IMR-90 (cell line): ENCODE data around the gene DYNC1H1. TPM values are rescaled to one million over a fixed set of nuclear protein-coding genes. Genes with fewer than 3 reads are reported as not detected.

Experiments used
- ATAC-seq: fragments of 200-7000 bp; cut with Tn5 transposase; 2 replicates; pipeline ENCODE4 v1.9.1; 2020; ENCODE audit warnings: low read depth, mild to moderate bottlenecking, moderate library complexity
- BruUV-seq: library from RNA; stranded (reverse); fragments of 400-500 nt; replicated peaks from 2 replicates; lab custom pipeline; 2021; lab: Mats Ljungman, UMichigan
- CTCF ChIA-PET: fragments of 300-600 bp; formaldehyde crosslinking; extraction: SDS; loops from one replicate; lab custom pipeline; 2021; ENCODE audit warnings: antibody characterized with exemption; lab: Yijun Ruan, JAX
- POLR2A ChIA-PET: fragments of 300-600 bp; sonication (Branson Sonifier 250); formaldehyde crosslinking; loops from one replicate; lab custom pipeline; 2022; ENCODE audit warnings: antibody characterized with exemption; ENCODE audit not compliant: unreplicated experiment; lab: Charles Lee
- DNase-seq: peaks from one replicate; pipeline ENCODE4 v3.0.0; 2013
- H2AFZ ChIP-seq: replicated peaks from 2 replicates; pipeline ENCODE3; 2013; ENCODE audit warnings: low read length, mild to moderate bottlenecking; ENCODE audit not compliant: poor library complexity
- H2AK5ac ChIP-seq: 2 replicates; pipeline ENCODE4 v1.6.1; 2013; ENCODE audit warnings: low read depth, low read length, inconsistent platforms
- H2AK9ac ChIP-seq: replicated peaks from 2 replicates; pipeline ENCODE3; 2013; ENCODE audit warnings: mild to moderate bottlenecking, low read depth, low read length, moderate library complexity; ENCODE audit not compliant: poor library complexity
- H2BK120ac ChIP-seq: 2 replicates; pipeline ENCODE4 v1.6.1; 2013; ENCODE audit warnings: low read depth, low read length, inconsistent platforms
- H2BK15ac ChIP-seq: 3 replicates; pipeline ENCODE4 v1.6.1; 2013; ENCODE audit warnings: low read depth, low read length, inconsistent platforms
- H2BK20ac ChIP-seq: 2 replicates; pipeline ENCODE4 v1.6.1; 2013; ENCODE audit warnings: low read depth, mild to moderate bottlenecking, inconsistent platforms, low read length, moderate library complexity
- H2BK5ac ChIP-seq: 2 replicates; pipeline ENCODE4 v1.6.1; 2013; ENCODE audit warnings: mild to moderate bottlenecking, low read depth, low read length, inconsistent platforms; ENCODE audit not compliant: poor library complexity, severe bottlenecking
- H3K14ac ChIP-seq: replicated peaks from 2 replicates; pipeline ENCODE4 v1.6.1; 2013; ENCODE audit warnings: low read depth, low read length, inconsistent platforms
- H3K18ac ChIP-seq: 2 replicates; pipeline ENCODE4 v1.6.1; 2013; ENCODE audit warnings: low read depth, low read length, control low read depth
- H3K23ac ChIP-seq: 2 replicates; pipeline ENCODE4 v1.6.1; 2013; ENCODE audit warnings: low read depth, low read length, inconsistent platforms
- H3K27ac ChIP-seq: 2 replicates; pipeline ENCODE4 v1.5.1; 2013; ENCODE audit warnings: mild to moderate bottlenecking, control low read depth, low read length; ENCODE audit not compliant: insufficient read depth
- H3K27me3 ChIP-seq: 2 replicates; pipeline ENCODE4 v1.6.1; 2013; ENCODE audit warnings: low read length; ENCODE audit not compliant: control insufficient read depth, insufficient read depth
- H3K36me3 ChIP-seq: 2 replicates; pipeline ENCODE4 v1.6.1; 2013; ENCODE audit warnings: low read length, mixed read lengths; ENCODE audit not compliant: control insufficient read depth, insufficient read depth
- H3K4ac ChIP-seq: 2 replicates; pipeline ENCODE4 v1.6.1; 2013; ENCODE audit warnings: low read depth, low read length, inconsistent platforms
- H3K4me1 ChIP-seq: 2 replicates; pipeline ENCODE4 v1.6.1; 2013; ENCODE audit warnings: low read length, mixed read lengths; ENCODE audit not compliant: control insufficient read depth, insufficient read depth
- H3K4me2 ChIP-seq: 2 replicates; pipeline ENCODE4 v1.6.1; 2013; ENCODE audit warnings: low read depth, mild to moderate bottlenecking, control low read depth, low read length, moderate library complexity
- H3K4me3 ChIP-seq: 2 replicates; pipeline ENCODE4 v1.5.1; 2013; ENCODE audit warnings: low read depth, mild to moderate bottlenecking, control low read depth, low read length, moderate library complexity; ENCODE audit not compliant: insufficient read depth
- H3K56ac ChIP-seq: 2 replicates; pipeline ENCODE4 v1.6.1; 2013; ENCODE audit warnings: low read length, inconsistent platforms; ENCODE audit not compliant: insufficient read depth; ENCODE audit errors: extremely low read depth
- H3K79me1 ChIP-seq, 2 experiments: 2 replicates each; pipeline ENCODE4 v1.6.1; 2013; ENCODE audit warnings: low read length in 2 of 2, inconsistent platforms in 1 of 2, low read depth in 1 of 2
- H3K9ac ChIP-seq: 2 replicates; pipeline ENCODE4 v1.6.1; 2013; ENCODE audit warnings: low read depth, low read length, control low read depth
- H3K9me1 ChIP-seq: 2 replicates; pipeline ENCODE4 v1.6.1; 2013; ENCODE audit warnings: low read length, inconsistent platforms; ENCODE audit not compliant: insufficient read depth
- H3K9me3 ChIP-seq: 2 replicates; pipeline ENCODE4 v1.6.1; 2013; ENCODE audit warnings: low read length; ENCODE audit not compliant: control insufficient read depth, insufficient read depth
- H4K20me1 ChIP-seq: 2 replicates; pipeline ENCODE4 v1.6.1; 2013; ENCODE audit warnings: low read length, inconsistent platforms; ENCODE audit not compliant: insufficient read depth
- H4K5ac ChIP-seq: 2 replicates; pipeline ENCODE4 v1.6.1; 2013; ENCODE audit warnings: mild to moderate bottlenecking, low read depth, low read length, control low read depth
- H4K8ac ChIP-seq, 2 experiments: 2 replicates each; pipeline ENCODE4 v1.6.1; 2013; ENCODE audit warnings: low read depth in 2 of 2, low read length in 2 of 2, control low read depth in 1 of 2, inconsistent platforms in 1 of 2
- H4K91ac ChIP-seq: 2 replicates; pipeline ENCODE4 v1.6.1; 2013; ENCODE audit warnings: low read depth, low read length, inconsistent platforms; ENCODE audit not compliant: insufficient read depth
- BHLHE40 ChIP-seq: fragments of 150-350 bp; IDR thresholded peaks from 2 replicates; pipeline ENCODE4 v1.6.1; 2016; ENCODE audit warnings: mild to moderate bottlenecking, low read depth, low read length
- CEBPB ChIP-seq: IDR thresholded peaks from 2 replicates; pipeline ENCODE4 v1.6.1; 2012; ENCODE audit warnings: low read depth, low read length, improper control_type of control experiment
- CHD1 ChIP-seq: IDR thresholded peaks from 2 replicates; pipeline ENCODE4 v1.6.1; 2012; ENCODE audit warnings: low read depth, low read length, improper control_type of control experiment
- FOS ChIP-seq: fragments of 150-350 bp; IDR thresholded peaks from 2 replicates; pipeline ENCODE4 v1.6.1; 2016; ENCODE audit warnings: low read depth, low read length
- MXI1 ChIP-seq: IDR thresholded peaks from 2 replicates; pipeline ENCODE4 v1.6.1; 2012; ENCODE audit warnings: low read depth, mild to moderate bottlenecking, low read length, moderate library complexity, borderline replicate concordance
- NFE2L2 ChIP-seq: fragments of 150-350 bp; IDR thresholded peaks from 2 replicates; pipeline ENCODE4 v1.6.1; 2016; ENCODE audit warnings: low read depth, mild to moderate bottlenecking, low read length
- POLR2A ChIP-seq: IDR thresholded peaks from 2 replicates; pipeline ENCODE4 v1.6.1; 2012; ENCODE audit warnings: mild to moderate bottlenecking, low read depth, low read length
- RAD21 ChIP-seq: IDR thresholded peaks from 2 replicates; pipeline ENCODE4 v1.6.1; 2012; ENCODE audit warnings: low read length, improper control_type of control experiment
- RCOR1 ChIP-seq: IDR thresholded peaks from 2 replicates; pipeline ENCODE4 v1.6.1; 2012; ENCODE audit warnings: mild to moderate bottlenecking, low read length, improper control_type of control experiment; ENCODE audit not compliant: insufficient replicate concordance
- RFX5 ChIP-seq: IDR thresholded peaks from 2 replicates; pipeline ENCODE4 v1.8.0; 2012; ENCODE audit warnings: low read depth, mild to moderate bottlenecking, low read length, moderate library complexity
- dilution Hi-C: fragments of 300-500 bp; cut with HindIII; formaldehyde crosslinking; loops from one replicate; pipeline ENCODE4 v1.14.3; 2018; ENCODE audit warnings: low sequenced_read_pairs; ENCODE audit not compliant: unreplicated experiment
- in situ Hi-C: fragments of 300-500 bp; cut with MboI; formaldehyde crosslinking; loops from 3 replicates; pipeline ENCODE4 v1.14.3; 2019; ENCODE audit warnings: low sequenced_read_pairs, inconsistent platforms, mixed read lengths
- intact Hi-C: fragments of 100-400 bp; cut with micrococcal nuclease; formaldehyde crosslinking; loops from 2 replicates; pipeline ENCODE4 v1.10.0; 2022
- polyA plus RNA-seq, 3 experiments: library from polyadenylated mRNA; depleted of rRNA; stranded (reverse); fragments of >200 nt; gene quantifications; 2 replicates each; pipeline ENCODE4 v1.2.3, GENCODE V29; 2012; ENCODE audit warnings: low replicate concordance in 1 of 3
- total RNA-seq: library from RNA; depleted of rRNA; stranded (reverse); fragments of >200 nt; gene quantifications from 2 replicates; pipeline ENCODE4 v1.2.3, GENCODE V29; 2012
- TF ChIP-seq, protein P1 (sequence below): conservative IDR thresholded peaks from 2 replicates; pipeline ENCODE4 v1.5.1; 2012; ENCODE audit warnings: mild to moderate bottlenecking, low read depth, low read length, improper control_type of control experiment

Gene DYNC1H1
- total and polyA plus RNA-seq, 2 of the 4 experiments (the other 2 are of a cell fraction): 240 to 670 TPM

DNA sequence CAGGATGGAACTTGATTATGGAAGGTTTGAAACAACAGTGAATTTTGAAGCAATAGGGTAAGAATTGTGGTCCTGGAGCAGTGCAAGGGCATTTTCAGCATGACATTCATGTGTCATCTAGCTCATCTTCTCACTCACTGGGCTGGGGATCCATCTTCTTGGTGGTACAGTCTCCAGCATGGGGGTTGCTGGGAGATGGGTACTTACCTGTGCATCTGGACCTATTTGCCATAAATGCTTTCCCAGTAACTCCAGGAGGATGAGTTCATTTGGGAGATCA is 115.3 kb downstream of the DYNC1H1 start:
- no TSS peak for BruUV-seq
- ChIA-PET POLR2A (no interaction called here), CTCF (no interaction called here)
- no peak for DNase-seq
- no peak overlapping the region for H2BK120ac ChIP-seq
- ATAC-seq: no peak
- intact Hi-C loops (no loop called here), dilution Hi-C loops (no loop called here), in situ Hi-C loops (loop anchor here (25.0 kb wide), 1 partner anchor 233 kb away; the partner anchor contains the start of genes MOK and ZNF839)
- no peak overlapping the region for H3K23ac ChIP-seq
- no peaks in the 10 kb centered on the region; the same call in 1 of the 2 replicates for H3K4me1 ChIP-seq
- H3K9me3 ChIP-seq: no peaks in the 10 kb centered on the region
- H3K4me3 ChIP-seq: no peak overlapping the region
- H3K56ac ChIP-seq: no peak overlapping the region
- H3K9me1 ChIP-seq: no peaks in the 10 kb centered on the region
- no peak overlapping the region for H2AK5ac ChIP-seq
- H3K4ac ChIP-seq: no peak overlapping the region
- no peak overlapping the region for H2BK20ac ChIP-seq
- no peak overlapping the region for H3K14ac ChIP-seq
- peaks cover 45% of the 10 kb centered on the region for H4K20me1 ChIP-seq
- no peak overlapping the region for H4K8ac ChIP-seq
- no peak overlapping the region for H3K27ac ChIP-seq
- H4K5ac ChIP-seq: no peak overlapping the region
- H3K4me2 ChIP-seq: no peak overlapping the region
- H2AK9ac ChIP-seq: peak overlapping the region; percentile 33
- H3K79me1 ChIP-seq: peaks cover 20 to 34% of the 10 kb centered on the region in 2 experiments
- H2BK15ac ChIP-seq: no peak overlapping the region
- no peak overlapping the region for H3K9ac ChIP-seq
- no peak overlapping the region for H3K18ac ChIP-seq
- H4K91ac ChIP-seq: no peak overlapping the region
- TF ChIP-seq, protein P1, sequence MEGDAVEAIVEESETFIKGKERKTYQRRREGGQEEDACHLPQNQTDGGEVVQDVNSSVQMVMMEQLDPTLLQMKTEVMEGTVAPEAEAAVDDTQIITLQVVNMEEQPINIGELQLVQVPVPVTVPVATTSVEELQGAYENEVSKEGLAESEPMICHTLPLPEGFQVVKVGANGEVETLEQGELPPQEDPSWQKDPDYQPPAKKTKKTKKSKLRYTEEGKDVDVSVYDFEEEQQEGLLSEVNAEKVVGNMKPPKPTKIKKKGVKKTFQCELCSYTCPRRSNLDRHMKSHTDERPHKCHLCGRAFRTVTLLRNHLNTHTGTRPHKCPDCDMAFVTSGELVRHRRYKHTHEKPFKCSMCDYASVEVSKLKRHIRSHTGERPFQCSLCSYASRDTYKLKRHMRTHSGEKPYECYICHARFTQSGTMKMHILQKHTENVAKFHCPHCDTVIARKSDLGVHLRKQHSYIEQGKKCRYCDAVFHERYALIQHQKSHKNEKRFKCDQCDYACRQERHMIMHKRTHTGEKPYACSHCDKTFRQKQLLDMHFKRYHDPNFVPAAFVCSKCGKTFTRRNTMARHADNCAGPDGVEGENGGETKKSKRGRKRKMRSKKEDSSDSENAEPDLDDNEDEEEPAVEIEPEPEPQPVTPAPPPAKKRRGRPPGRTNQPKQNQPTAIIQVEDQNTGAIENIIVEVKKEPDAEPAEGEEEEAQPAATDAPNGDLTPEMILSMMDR: no peak
- TF ChIP-seq RFX5 (no peak), RCOR1 (no peak), CEBPB (no peak), POLR2A (no peak), FOS (no peak), CHD1 (no peak), NFE2L2 (no peak), RAD21 (no peak), MXI1 (no peak), BHLHE40 (no peak)
- H3K27me3 ChIP-seq: no peaks in the 10 kb centered on the region
- no peak overlapping the region for H2BK5ac ChIP-seq
- H2AFZ ChIP-seq: no peak overlapping the region
- H3K36me3 ChIP-seq: peaks cover 55% of the 10 kb centered on the region
